Embryonic facial prominence (tissue), 1 donor: ENCODE results near the gene S1PR1.

Source experiments
- DNase-seq: peaks from one replicate; pipeline ENCODE4 v3.0.0-alpha.2; 2016; ENCODE audit errors: extremely low spot score

S1PR1 gene

DNA sequence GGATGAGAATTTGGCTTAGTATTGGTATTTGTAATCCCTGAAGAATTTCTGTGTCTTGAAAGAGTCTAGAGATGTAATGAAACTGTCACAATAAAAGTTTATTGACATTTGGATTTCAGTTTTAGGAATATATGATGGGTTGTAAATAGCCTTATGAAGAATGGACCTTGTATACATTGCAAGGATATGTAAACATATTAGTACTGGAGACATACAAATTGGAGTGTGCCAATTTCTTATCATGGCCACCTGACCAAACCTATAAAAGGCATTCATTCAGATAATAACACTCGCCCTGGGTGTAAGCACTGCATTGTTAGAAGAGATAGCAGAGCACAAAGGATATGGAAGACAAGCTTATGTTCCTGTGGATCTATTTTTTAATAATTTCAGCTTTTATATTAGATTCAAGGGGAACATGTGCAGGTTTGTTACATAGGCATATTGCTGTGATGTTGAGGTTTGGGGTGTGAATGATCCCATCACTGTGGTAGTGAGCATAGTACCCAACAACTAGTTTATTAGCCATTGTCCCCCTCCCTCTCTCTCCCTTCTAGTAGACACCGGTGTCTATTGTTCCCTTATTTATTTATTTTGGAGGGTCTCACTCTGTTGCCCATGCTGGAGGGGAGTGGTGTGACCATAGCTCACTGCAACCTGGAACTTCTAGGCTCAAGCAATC, 8.6 kb downstream of the S1PR1 start:
- no peak for DNase-seq

GRCh38 chr1:101247404-101248287, 10.8 kb downstream of the S1PR1 start:
- DNase-seq, result no peak

DNA sequence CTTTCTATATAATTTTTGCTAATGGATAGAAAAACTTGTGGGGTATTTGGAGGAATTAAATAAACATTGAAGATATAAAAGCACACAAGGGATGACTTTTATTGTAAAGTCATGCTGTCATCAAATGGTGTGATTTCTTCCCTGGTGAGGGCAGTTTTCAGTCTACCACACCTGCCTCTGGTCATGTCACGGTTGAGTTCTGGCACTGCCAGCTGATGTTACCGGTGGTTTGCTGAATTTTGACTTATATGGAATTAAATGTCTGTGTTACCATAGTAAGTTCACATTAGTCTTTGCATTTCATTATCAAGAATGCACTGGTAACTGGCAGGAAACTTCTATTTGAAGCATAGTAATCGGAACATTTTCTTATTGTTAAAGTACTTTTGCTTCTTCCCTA, 13.4 kb downstream of the S1PR1 start:
- no peak for DNase-seq

- DNase-seq, result no peak
Measured at GRCh38 chr1:101250656-101251272, 13.9 kb downstream of the S1PR1 start.

DNA sequence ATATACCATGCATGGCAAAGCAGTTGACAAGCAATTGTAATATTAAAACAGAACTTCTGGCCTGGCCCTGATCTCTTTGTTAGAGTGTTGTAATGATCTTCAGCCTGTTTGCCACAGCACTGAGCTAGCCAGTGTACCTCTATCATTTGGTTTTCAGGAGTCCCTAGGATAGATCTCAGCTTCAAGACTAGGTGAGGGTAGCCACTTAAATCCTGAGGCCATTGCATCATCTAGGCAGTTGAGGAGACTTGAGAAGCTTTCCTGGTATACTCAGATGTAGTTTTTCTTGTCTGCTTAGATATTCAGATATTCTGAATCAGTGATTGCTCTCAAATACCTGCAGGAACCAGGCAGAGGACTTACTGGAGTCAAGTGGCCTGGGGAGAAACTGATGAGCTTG, 14.7 kb downstream of the S1PR1 start:
- no peak for DNase-seq

DNA sequence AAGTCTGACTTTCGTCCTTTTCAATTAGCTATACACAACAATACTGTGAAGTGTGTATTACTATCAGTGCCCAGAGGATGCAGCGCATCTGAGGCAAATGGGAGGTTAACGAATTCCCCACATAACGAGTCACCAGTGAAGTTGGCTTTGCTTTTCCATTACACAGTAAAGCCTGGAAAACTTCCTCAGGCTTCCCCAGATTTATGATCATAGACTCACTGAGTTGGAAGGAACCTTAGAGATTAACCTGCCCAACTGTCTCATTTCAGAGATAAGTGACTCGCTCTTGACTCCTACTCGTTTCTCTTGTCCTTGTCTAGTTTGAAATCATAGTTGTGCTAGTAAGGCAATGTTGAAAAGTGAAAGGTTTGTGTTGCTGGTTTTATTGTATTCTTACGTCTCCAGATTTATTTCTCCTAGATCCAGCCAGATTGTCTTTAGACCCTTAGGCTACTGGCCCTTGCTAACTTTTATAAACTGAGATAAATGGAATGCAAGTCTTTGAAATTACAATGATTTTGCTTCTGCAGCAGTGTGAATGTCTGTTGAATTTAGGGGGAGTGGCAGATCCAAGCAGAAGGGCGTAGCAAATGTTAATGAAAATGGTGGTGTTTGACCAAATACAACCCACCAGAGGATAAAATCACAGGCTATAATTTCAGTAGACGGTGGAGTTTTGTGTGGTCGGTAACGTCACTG, 17.3 kb downstream of the S1PR1 start:
- DNase-seq, result no peak

- no peak for DNase-seq
Measured at GRCh38 chr1:101257500-101258325, 20.9 kb downstream of the S1PR1 start.

DNA sequence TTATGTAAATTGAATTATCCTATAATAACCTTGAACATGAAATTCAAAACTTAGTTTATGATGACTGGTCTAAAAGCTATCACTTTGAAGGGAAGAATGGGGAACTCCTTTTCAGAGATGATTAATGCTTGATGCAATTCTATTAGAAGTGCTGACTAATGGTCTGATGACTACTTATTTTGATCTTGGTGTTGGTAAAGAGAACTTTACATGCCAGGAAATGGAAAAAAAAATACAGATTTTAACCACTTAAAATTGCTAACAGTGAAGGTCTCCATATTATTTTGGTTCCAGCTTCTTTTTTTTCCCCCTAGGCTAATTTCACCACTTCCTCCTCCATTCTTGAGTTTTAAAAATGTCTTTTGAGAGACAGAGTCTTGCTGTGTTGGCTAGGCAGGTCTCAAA, 22.9 kb downstream of the S1PR1 start:
- no peak for DNase-seq

GRCh38 chr1:101260556-101261350, 23.9 kb downstream of the S1PR1 start:
- no peak for DNase-seq

DNA sequence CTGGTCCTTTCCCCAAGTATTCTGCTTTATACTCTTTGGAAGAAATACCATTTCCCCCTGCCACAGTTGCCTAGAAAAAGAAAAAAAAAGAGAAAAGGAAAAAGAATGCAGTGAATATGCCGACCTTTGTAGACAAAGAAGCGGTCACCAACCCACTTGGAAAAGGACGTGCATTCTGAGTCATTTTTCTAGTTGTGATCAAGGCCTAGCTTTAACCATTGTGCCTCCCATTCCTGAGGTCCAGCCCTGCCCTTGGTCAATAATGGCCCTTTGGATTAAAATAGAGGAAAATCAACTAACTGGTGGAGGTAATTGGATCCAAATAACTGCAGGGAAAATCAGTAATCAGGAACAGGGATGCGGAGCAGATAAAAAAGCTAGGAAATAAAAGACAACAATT, 24.8 kb downstream of the S1PR1 start:
- no peak for DNase-seq

DNA sequence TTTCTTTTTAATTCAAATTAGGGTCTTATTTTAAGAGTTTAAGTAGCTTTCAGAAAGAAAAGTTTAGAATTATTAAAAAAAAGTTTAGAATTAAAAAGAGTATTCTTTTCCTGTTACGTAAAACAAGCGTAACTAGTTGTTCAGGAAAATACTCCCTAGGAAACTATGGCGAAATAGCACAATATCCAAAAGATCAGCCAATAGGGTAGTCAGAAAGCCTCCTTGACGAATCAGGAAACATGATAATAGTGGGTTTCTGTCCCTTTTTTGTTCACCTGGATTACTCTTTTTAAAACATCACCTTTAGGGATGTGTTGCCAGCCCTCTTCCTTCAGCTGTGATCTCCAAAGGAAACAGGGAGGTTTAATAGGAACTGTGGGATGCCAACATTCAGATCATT, 25.2 kb downstream of the S1PR1 start:
- no peak for DNase-seq

GRCh38 chr1:101262630-101263348, 26.0 kb downstream of the S1PR1 start:
- peak; percentile 25 for DNase-seq

DNA sequence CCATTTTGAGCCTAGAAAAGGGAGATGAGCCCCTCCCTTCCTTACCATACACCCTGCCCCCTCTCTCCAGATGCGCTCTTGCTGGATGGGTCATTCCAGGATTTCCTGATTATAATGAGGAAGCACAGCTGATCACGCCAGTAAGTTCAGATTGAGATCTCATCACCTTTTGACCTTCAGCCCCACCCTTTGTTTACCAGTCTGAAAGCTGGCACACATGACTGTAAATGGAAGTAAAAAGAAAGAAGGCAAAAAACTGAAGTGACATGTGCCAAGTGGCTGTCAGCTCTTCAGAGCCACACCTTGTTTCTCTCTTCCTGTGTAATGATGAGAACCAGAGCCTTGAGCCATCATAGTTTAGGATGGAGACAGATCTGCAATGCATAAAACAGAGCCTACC, 27.9 kb downstream of the S1PR1 start:
- DNase-seq, result no peak

DNA sequence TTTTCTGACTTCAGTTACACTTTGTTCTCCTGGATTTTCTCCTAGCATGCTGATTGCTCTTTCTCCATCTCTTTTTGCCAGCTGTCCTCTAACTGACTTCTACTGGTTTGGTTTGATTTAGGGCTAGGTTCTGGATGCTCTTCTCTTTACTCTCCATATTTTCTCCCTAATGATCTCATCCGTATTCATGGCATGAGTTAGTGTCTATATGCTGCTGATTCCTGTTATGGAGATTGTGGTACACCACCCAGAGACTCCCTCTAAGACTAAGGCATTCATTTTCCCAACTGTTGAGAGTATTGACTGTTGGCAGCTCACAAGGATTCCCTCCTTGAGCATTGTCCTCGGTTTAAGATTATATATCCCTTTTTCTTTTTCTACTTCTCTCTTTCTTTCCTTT, 28.9 kb downstream of the S1PR1 start:
- no peak for DNase-seq

DNA sequence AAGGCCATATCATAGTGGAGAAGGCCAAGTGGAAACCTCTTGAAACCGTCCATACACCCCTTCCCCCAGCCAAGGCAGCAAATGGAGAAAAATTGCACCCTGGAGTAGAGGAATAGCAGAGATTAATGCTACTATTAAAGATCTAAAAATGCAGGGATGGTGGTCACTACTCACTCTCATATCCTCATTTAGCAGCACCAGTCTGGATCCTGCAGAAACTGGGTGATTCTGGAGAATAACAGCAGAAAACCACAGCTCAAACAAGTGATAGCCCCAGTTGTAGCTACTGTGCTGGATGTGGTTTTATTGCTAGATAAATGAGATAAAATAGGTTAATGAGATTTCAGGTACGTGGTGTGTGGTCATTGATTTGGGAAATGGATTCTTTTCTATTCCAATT, 30.3 kb downstream of the S1PR1 start:
- DNase-seq, result no peak

DNA sequence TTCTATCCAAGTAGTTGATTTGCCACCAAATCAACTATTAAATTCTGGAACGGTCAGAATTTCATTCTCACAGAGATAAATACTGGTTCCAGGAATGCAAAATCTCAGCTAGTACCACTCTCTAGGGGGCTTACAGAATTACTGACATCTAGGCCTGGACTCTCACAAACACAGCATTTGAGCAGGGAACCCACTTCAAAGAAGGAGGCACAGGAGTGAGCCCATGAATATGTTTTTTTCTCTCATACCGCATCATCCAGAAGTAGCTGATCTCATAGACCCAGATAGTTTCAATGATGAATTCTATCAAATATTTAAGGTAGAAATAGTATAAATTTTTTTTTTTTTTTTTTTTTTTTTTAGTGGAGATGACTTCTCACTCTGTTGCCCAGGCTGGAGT, 32.1 kb downstream of the S1PR1 start:
- no peak for DNase-seq

DNA sequence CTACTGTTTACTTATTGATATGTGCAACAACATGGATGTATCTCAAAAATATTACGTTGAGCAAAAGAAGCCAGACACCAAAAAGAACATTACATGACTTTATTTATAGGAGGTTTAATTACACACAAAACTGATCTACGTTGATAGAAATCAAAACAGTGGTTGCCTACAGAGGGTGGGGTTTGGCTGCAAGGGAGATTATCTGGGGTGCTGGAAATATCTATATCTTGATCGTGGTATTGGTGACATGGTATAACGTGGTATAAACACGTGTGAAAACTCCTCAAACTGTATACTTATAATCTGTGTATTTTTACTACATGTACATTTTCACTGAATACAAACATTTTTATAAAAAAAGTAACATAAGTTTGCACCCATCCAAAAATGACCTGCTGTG, 38.9 kb downstream of the S1PR1 start:
- DNase-seq, result no peak

- no peak for DNase-seq
Measured at GRCh38 chr1:101276818-101277217, 40.0 kb downstream of the S1PR1 start.

GRCh38 chr1:101278238-101278637, 41.4 kb downstream of the S1PR1 start:
- no peak for DNase-seq

GRCh38 chr1:101278845-101279244, 42.0 kb downstream of the S1PR1 start:
- DNase-seq, result no peak
